GM12801 (cell line): Measurements from ENCODE around the gene TSHZ2.

Experiments
- TF ChIP-seq, protein P1 (sequence below): IDR thresholded peaks from one replicate; pipeline ENCODE4 v1.5.1; 2011; ENCODE audit warnings: control low read depth; ENCODE audit not compliant: insufficient read length; ENCODE audit errors: extremely low read depth

The TSHZ2 gene

GRCh38 chr20:53383916-53384315, 411.8 kb downstream of the TSHZ2 start:
- TF ChIP-seq, protein P1, sequence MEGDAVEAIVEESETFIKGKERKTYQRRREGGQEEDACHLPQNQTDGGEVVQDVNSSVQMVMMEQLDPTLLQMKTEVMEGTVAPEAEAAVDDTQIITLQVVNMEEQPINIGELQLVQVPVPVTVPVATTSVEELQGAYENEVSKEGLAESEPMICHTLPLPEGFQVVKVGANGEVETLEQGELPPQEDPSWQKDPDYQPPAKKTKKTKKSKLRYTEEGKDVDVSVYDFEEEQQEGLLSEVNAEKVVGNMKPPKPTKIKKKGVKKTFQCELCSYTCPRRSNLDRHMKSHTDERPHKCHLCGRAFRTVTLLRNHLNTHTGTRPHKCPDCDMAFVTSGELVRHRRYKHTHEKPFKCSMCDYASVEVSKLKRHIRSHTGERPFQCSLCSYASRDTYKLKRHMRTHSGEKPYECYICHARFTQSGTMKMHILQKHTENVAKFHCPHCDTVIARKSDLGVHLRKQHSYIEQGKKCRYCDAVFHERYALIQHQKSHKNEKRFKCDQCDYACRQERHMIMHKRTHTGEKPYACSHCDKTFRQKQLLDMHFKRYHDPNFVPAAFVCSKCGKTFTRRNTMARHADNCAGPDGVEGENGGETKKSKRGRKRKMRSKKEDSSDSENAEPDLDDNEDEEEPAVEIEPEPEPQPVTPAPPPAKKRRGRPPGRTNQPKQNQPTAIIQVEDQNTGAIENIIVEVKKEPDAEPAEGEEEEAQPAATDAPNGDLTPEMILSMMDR, result no peak

DNA sequence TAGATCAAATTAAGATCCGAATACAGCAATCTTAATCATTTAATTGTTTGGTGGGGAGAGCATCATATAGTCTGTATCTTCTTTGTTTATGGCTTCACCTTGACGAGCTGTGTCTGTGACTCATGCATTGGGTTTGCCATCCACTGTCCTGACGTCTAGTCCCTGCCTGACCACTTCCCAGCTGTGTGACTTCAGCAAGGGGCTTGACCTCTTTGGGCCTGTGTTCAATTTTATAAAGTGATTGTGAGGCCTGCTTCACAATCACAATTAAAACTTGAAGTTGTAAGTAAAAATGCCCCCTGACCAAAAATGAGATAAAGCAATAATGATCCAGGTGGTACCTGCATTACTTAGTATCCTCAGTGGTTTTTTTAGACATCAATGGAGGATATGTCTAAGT, 412.2 kb downstream of the TSHZ2 start:
- TF ChIP-seq, protein P1, result no peak

- TF ChIP-seq, protein P1, result no peak
Observed at GRCh38 chr20:53385941-53386767, 414.0 kb downstream of the TSHZ2 start.

DNA sequence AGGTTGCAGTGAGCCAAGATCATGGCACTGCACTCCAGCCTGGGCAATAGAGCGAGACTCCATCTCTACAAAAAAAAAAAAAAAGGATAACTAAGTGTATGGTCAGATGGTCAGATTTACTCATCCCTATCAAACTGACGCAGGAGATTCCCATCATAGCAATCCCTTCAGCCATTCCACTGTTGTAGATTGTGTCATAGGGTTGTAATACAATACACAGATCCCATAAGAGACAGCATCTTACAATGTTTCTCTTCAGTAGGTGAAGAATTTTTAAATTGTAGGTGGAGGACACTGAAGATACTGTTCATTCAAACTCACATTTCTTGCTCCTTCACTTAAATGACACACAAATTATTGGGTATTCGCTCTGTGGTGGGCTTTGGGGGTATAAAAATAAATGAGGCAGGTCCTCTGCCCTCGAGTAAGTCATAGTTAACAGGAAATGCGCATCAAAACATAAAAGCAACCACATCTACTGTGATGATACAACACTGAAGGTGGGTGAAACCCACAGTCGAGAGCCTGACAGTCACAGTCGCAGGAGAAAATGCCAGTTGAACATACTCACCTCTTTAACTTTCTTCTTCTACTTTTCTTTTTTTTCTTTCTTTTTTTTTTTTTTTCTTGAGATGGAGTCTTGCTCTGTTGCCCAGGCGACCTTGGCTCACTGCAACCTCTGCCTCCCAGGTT, 416.0 kb downstream of the TSHZ2 start:
- TF ChIP-seq, protein P1, result no peak

- TF ChIP-seq, protein P1, result no peak
Observed at GRCh38 chr20:53389516-53390300, 417.6 kb downstream of the TSHZ2 start.

DNA sequence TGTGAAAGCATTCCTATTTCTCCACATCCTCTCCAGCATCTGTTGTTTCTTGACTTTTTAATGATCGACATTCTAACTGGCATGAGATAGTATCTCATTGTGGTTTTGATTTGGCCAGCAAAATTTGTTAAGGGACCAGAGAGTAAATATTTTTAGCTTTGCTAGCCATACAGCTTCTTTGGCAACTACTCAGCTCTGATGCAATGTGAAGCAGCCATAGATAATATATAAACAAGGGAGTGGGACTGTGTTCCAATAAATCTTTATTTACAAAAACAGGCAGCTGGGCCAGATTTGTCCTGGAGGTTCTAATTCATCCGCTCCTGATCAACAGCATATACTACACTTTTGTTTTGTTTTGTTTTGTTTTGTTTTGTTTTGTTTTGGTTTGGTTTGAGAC, 418.6 kb downstream of the TSHZ2 start:
- TF ChIP-seq, protein P1, result no peak

GRCh38 chr20:53394433-53394832, 422.3 kb downstream of the TSHZ2 start:
- TF ChIP-seq, protein P1, result no peak
